ENCODE data around the gene VPS26C.

VPS26C gene

GRCh38 chr21:37210799-37211198 is 56.3 kb downstream of the VPS26C start:
- no peak for FAIRE-seq
- DNase-seq (ENCODE audit: insufficient read length, low spot score) = no peak
- no peak for TF ChIP-seq POLR2A (IDR thresholded peaks at IDR 0.05; ENCODE audit: low read depth, low read length)

GRCh38 chr21:37210130-37210529 is 57.0 kb downstream of the VPS26C start:
- no peak for TF ChIP-seq POLR2A (IDR thresholded peaks at IDR 0.05; ENCODE audit: low read depth, low read length)
- DNase-seq (ENCODE audit: insufficient read length, low spot score) = no peak
- no peak for FAIRE-seq

GRCh38 chr21:37208741-37209225 is 58.4 kb downstream of the VPS26C start:
- FAIRE-seq = no peak
- DNase-seq (ENCODE audit: insufficient read length, low spot score) = no peak
- no peak for TF ChIP-seq POLR2A (IDR thresholded peaks at IDR 0.05; ENCODE audit: low read depth, low read length)

GRCh38 chr21:37208056-37208721 is 58.9 kb downstream of the VPS26C start:
- FAIRE-seq = no peak
- no peak for TF ChIP-seq POLR2A (IDR thresholded peaks at IDR 0.05; ENCODE audit: low read depth, low read length)
- no peak for DNase-seq (ENCODE audit: insufficient read length, low spot score)

GRCh38 chr21:37207441-37208009 is 59.6 kb downstream of the VPS26C start:
- FAIRE-seq = no peak
- DNase-seq (ENCODE audit: insufficient read length, low spot score) = peak; percentile 38
- no peak for TF ChIP-seq POLR2A (IDR thresholded peaks at IDR 0.05; ENCODE audit: low read depth, low read length)

GRCh38 chr21:37206496-37206895 is 60.6 kb downstream of the VPS26C start:
- no peak for FAIRE-seq
- no peak for TF ChIP-seq POLR2A (IDR thresholded peaks at IDR 0.05; ENCODE audit: low read depth, low read length)
- DNase-seq (ENCODE audit: insufficient read length, low spot score) = no peak

- TF ChIP-seq POLR2A (IDR thresholded peaks at IDR 0.05; ENCODE audit: low read depth, low read length) = no peak
- FAIRE-seq = no peak
- DNase-seq (ENCODE audit: insufficient read length, low spot score) = no peak
Observed at GRCh38 chr21:37204580-37204979, 62.6 kb downstream of the VPS26C start.

GRCh38 chr21:37202221-37203110 is 64.7 kb downstream of the VPS26C start:
- TF ChIP-seq POLR2A (IDR thresholded peaks at IDR 0.05; ENCODE audit: low read depth, low read length) = no peak
- no peak for DNase-seq (ENCODE audit: insufficient read length, low spot score)
- FAIRE-seq = no peak

GRCh38 chr21:37200641-37201480 is 66.3 kb downstream of the VPS26C start:
- TF ChIP-seq POLR2A (IDR thresholded peaks at IDR 0.05; ENCODE audit: low read depth, low read length) = no peak
- DNase-seq (ENCODE audit: insufficient read length, low spot score) = no peak
- FAIRE-seq = no peak

- DNase-seq (ENCODE audit: insufficient read length, low spot score) (peak; percentile 82), FAIRE-seq (peak; percentile 84)
- no peak for TF ChIP-seq POLR2A (IDR thresholded peaks at IDR 0.05; ENCODE audit: low read depth, low read length)
Observed at GRCh38 chr21:37199057-37199924, 67.8 kb downstream of the VPS26C start.

- FAIRE-seq = no peak
- no peak for TF ChIP-seq POLR2A (IDR thresholded peaks at IDR 0.05; ENCODE audit: low read depth, low read length)
- DNase-seq (ENCODE audit: insufficient read length, low spot score) = no peak
Observed at GRCh38 chr21:37197746-37198145, 69.4 kb downstream of the VPS26C start.

GRCh38 chr21:37196847-37197246 is 70.3 kb downstream of the VPS26C start:
- FAIRE-seq = no peak
- no peak for TF ChIP-seq POLR2A (IDR thresholded peaks at IDR 0.05; ENCODE audit: low read depth, low read length)
- DNase-seq (ENCODE audit: insufficient read length, low spot score) = no peak

GRCh38 chr21:37195610-37196009 is 71.5 kb downstream of the VPS26C start:
- TF ChIP-seq POLR2A (IDR thresholded peaks at IDR 0.05; ENCODE audit: low read depth, low read length) = no peak
- no peak for FAIRE-seq
- no peak for DNase-seq (ENCODE audit: insufficient read length, low spot score)

Measured in H54 (cell line).